Activated CD4-positive, alpha-beta T cell treated with anti-CD3 and anti-CD28 coated beads for 4 hours (primary cell): ENCODE data around the gene OR4F6.
"Not testable (repeated sequence)": the region's sequence is repeated elsewhere in the genome, so short reads cannot be mapped to it uniquely, and the experiment has no call there.

Experiments used
- DNase-seq, 2 donors: peaks; one replicate each; pipeline ENCODE4 v3.0.0-alpha.2; 2020

OR4F6 gene, protein sequence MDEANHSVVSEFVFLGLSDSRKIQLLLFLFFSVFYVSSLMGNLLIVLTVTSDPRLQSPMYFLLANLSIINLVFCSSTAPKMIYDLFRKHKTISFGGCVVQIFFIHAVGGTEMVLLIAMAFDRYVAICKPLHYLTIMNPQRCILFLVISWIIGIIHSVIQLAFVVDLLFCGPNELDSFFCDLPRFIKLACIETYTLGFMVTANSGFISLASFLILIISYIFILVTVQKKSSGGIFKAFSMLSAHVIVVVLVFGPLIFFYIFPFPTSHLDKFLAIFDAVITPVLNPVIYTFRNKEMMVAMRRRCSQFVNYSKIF

DNA sequence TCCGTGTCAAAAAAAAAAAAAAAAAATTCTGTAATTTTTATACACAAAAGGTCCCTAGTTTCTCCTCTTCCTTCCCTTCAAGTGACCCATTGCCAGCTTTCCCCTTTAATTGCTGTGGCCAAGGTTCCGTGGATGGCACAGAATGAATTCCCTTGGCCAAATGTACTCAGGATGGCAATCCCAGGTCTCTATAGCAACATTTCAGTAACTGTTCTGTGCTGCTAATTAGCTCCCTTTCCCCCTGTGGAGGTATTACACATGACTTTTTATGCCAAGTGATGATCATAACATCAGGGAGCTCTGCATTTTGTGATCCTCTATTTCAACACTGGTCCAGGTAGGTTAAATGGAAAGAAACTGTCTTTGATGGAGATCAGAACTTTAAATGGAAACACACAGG lies at the start of gene OR4F6:
OR4F6 (plus strand) TSS at position 301 of the 400 bp plus-strand sequence. CDS start 2,211 bp downstream, outside the sequence.
- no peak for DNase-seq

DNA sequence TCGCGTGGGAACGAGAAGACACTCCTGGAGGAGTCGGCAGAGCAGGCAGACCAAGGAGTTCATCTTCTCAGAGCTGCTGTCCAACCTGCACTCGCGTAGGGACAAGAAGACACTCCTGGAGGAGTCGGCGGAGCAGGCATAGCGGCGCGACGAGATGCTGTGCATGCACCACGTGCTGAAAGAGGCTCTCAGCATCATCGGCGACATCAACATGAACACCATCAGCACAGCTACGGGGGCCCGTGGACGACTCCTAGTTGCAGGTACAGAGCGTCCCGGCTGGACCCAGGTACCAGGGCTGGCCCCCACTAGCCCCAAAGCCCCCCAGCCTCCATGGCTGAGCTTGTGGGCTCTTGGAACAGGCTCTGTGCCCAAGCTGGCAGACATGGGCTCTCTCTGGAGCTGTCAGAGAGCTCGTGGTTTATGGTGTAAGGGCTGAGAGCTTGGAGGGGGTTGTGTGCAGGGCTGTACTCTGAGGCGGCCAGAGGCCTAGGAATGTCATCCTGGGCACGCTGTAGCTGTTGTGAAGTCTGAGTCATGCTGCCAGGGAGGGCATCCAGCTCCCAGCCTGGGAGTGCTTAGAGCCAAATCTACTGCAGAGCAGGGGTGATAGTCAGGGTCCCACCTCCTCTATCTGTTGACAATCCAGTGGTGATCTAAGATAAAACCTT lies 38.5 kb upstream of the OR4F6 start:
- not testable (repeated sequence) for DNase-seq

DNA sequence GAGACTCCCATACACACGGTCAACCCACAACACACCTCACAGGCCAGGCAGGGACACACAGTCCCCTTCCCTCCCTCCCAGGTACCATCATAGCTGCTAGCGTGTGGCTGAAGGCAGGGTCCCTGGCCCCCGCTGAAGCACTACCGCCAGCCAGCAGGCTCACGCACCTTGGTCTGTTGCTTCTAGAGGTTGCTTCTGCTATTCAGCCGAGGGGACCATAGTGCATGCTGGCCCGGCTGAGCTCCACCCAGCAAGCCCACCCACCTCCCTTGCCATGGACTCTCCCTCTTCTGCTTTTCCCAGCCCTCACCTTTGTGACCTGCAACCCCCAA lies 38.0 kb upstream of the OR4F6 start:
- DNase-seq: not testable (repeated sequence)

DNA sequence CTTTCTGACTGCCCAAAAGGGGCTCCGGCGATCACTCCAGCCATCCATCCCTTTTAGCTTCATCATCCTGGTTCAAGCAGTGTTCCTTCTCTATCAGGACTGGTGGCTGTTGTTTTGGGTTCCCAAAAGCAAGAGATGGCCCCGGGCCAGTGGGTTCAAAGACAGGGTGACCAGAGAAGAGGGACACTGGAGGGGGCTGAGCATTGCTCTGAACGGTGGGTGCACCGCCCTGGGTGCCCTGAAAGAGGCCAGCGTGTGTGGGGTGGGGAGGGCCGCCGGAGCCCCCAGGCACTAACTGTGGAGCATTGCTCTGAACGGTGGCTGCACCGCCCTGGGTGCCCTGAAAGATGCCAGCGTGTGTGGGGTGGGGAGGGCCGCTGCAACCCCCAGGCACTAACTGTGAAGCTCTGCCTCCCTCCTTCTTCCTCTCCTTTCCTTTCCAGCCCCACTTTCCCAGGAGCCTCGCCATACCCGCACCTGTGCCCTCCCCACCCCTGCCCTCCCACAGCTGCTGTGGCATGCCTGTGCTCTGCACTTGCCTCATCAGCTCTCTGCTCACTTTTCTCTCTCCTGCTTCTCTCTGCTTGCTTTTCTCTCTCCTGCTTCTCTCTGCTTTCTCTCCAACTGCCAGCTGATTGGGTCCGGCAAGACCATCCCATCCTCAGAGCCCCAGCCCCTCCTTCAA lies 37.4 kb upstream of the OR4F6 start:
- no peak for DNase-seq

DNA sequence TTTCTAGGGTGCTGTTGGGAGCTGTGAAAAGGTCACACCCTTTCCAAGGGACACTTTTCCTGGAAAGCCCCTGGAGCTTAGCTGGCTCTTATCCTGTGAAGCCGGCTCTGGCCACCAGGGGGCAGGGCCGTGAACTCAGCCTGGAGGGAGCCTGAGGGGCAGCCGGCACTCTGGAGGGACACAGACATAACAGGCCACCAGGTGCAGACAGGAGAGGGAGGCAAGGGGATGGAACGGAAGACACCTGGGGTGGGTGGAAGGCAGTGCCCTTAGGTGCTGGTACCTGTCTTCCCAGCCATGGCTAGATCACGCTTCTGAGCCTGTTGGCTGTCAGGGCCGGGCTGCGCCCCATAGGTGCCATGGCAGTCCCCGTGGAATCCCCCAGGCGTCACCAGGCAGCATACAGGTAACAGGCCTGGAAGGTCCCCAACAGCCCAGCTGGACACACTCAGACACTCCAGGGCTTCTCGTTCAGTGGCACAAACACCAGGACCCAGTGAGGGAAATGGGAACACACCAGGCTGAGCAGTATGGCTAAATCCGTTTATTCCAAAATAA lies 36.1 kb upstream of the OR4F6 start:
- not testable (repeated sequence) for DNase-seq

DNA sequence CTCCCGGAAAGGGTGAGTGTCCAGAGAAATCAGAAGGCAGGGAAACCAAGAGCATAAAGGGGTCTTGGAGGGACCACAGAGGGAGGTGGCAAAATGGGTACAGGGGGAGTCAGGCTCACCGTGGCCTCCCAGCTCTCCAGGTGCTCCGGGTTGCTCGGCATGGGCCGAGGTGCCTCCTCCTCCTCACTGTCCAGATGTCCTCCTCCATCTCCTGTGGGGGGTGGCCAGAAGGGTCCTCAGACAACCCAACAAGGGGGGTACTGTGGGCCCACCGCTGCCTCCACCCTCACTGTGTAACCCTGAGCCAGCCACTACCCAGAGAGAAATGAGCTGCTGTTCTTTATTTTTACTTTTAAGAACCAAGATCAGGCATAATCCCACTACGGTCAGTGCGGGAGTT lies 30.4 kb upstream of the OR4F6 start:
- DNase-seq: no peak

DNA sequence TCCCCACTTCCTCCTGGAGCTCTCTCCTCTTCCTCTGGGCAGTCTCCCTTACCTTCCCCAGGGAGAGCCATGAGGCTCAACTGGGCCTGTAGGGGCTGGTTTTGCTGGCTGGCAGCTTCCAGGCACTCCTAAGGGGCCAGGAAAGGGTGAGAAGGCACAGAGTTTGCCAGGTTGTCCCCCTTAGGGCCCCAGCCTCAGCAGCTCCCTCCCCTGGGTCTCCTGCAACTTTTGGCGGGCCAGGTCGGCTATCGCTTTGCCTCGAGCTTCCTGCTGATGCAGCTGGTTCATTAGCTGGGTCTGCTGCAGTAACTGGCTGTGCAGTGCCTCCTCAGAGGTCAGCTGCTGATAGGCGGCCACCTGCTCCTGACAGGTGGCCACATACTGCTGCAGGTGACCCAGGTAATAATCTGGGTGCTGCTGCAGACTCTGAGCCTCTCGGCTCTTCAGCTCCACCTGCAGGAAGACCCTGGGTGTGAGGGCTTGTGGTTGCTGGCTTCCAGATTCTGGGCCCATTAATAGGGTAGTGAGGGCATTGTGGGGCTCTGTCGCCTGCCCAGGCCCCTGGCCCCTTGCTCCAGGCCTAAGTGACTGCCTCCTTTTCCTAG lies 29.7 kb upstream of the OR4F6 start:
- DNase-seq: no peak

DNA sequence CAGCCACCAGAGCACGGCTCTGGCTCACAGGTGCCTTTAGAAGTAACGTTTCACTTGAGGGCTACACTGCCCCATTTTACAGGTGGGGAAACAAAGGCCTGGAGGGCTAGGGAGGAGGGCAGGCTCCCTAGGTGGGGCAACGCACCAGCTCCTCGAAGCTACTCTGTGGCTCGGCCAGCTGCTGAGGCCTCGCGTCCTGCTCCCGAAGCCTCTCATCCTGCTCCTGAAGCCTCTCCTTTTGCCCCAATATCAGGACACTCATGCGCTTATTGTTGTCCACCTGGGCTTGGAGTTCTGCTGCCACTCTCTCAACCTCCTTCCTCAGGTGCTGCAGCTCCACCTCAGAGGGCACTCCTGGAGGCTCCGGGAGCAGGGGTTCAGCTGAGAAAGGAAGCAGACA lies 28.2 kb upstream of the OR4F6 start:
- no peak for DNase-seq

DNA sequence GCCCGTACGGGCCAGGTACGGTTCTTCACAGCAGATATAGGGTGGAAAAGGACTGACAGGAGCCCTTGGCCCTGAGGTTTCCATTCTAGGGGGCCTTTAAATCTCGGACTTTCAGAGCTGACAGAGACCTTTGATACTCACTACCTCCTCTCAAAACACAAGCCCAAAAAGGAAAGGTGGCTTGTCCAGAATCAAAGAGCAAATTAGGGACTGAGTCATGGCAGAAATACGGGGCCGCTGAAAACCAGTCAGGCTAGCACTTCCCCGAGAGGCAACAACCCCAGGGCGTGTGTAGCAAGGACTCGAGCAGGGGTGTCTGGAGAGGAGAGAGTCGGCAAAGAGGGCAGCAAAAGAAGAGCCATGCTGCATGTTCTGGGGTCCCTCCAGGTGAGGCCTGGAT lies 24.7 kb upstream of the OR4F6 start:
- DNase-seq: not testable (repeated sequence)

DNA sequence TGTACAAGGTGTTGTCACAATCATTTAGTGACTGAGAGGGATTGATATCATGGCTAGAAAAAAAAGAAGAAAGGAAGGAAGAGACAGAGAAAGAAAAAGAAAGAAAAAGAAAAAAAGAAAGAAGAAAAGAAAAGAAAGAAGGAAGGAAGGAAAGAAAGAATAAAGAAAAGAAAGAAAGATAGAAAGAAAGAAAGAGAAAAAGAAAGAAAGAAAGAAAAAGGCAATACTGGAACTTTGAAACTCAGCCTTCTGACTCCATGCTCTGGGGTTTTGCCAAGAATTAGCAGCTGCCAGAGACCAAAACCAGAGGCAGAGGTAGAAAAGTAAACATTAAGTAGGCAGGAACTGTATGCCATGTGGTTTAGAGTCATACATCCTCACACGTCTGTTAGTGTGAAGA lies 23.1 kb upstream of the OR4F6 start:
- DNase-seq: not testable (repeated sequence)

DNA sequence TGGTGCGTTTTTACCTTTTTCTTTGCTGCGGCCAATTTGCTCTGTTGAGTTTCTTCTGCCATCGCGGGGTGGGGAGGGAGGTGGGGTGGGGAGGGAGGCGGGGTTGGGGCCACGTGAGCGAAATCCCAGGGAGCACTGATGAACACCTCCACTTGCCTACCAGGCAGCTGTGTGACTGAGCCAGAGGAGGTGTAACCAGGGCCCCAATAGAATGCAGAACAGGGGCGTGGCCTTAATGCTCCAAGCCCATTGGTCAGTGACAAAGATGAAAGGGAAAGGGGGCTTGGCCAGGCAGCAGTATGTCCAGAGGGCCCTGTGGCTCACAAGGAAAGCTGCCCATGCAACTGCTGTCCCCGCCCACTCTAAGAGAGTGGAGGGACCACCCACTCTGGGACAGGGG lies 21.4 kb upstream of the OR4F6 start:
- no peak for DNase-seq

DNA sequence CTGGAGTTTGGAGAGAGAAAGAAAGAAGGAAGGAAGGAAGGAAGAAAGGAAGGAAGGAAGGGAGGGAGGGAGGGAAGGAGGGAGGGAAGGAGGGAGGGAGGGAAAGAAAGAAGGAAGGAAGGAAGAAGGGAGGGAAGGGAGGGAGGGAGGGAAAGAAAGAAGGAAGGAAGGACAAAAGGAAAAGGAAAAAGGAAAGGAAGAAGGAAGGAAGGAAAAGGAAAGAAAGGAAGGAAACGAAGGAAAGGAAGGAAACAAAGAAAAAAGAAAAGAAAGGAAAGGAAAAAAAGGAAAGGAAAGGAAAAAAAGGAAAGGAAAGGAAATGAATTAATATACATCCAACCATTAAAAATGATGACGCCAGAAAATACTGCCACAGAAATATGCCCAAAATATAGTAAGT lies 18.7 kb upstream of the OR4F6 start:
- no peak for DNase-seq

DNA sequence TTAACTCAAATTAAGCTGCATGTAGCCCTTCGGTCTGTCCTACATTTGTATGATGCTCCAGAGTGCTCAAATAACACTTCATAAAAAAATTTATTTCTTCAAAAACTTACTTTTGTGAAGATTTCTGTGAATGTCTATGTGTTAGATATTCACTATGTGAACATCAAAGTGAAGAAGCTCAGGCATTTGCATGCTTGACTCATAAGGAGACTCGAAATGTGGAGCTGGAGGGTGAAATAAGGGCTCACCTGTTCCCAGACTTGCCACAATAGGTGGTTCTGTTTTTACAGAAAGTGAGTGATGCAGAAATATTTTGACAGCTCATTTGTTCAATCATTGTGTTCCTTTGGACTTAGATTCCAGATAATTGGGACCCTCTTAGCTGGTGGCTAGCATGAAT lies 16.9 kb upstream of the OR4F6 start:
- not testable (repeated sequence) for DNase-seq

DNA sequence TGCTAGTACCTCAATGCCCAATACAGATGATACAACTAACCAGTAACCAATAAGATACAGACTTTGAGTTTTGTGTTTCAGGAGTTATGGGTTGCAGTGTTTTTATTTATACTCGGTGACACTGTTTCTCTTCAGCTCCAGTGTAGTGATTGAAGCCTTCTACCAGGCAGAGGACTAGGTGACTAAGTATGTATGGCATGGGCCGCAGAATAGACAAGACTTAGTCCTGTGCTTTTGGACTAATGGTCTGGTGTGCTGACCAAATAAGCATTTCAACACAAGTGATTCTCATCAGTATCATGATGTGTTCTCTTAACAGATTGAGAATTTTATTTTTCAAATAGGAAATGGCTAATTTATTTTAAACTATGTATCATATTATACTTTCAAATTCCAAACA lies 15.3 kb upstream of the OR4F6 start:
- not testable (repeated sequence) for DNase-seq

DNA sequence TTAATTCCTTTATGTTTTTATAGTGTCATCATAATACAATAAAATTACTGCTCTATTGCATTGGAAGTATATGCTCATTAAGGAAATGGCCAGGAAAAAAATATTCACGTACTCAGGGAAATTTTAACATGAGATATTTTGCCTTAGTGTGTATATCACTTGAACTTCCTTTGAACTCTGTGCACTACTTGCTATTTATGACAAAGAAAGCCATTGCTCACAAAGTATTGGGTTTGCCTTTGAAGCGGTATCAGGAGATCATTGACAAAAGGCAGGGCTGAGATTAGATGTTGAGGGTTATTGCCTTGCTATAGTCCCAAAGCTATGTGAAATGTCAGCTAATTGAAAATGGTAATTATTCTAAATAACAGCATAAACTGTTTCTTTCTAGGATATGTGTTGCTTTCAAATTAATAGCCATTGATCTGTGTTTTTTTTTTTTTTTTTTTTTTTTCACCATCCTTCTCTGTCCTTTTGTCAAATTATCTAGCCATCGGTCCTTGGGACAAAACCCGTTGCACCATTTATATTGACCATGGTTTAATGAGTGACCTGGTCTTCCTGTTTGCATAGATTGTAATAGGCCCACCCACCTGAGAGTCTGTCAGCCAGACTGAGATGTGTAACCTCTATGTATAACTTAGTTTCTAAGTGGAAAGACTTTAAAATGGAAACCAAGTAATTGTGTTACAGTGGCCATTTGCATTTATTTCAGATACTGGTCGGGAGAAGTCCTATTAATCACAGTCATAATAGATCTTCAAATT lies 14.6 kb upstream of the OR4F6 start:
- not testable (repeated sequence) for DNase-seq

DNA sequence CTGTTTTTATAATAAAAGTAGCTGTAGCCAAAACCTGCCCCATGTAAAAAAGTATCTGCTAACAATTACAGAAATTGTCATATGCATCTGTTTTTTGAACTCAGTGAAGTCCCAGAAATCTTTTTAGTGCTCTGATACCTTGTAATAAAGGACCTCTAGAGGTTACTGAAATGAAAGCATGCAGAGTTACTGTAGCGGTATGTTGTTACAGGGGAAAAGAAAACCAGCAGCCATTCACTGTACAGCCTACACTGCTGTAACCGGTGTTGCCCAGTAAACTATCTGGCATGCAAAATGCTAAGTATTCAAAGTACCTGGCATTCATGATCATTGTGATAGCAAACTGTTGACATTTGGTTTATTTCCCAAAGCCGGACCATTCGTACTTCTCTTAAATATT lies 12.6 kb upstream of the OR4F6 start:
- DNase-seq: not testable (repeated sequence)

DNA sequence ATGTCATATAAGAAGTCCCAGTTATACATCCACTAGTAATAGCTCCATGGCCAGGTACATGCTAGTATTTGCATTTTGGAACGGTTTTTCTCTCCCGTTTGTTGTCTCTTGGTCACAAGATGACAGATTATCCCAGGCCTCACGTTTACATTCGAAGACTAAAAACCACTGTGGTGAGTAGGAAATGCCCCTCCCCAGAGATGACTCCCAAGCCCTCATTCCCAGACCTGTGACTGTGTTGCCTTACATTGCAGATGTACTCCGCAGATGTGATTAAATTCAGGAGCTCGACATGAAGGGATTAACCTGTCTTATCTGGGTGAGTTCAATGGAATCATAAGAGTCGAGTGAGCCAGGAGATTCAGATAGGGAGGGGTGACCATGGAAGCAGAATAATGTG lies 9.3 kb upstream of the OR4F6 start:
- not testable (repeated sequence) for DNase-seq

DNA sequence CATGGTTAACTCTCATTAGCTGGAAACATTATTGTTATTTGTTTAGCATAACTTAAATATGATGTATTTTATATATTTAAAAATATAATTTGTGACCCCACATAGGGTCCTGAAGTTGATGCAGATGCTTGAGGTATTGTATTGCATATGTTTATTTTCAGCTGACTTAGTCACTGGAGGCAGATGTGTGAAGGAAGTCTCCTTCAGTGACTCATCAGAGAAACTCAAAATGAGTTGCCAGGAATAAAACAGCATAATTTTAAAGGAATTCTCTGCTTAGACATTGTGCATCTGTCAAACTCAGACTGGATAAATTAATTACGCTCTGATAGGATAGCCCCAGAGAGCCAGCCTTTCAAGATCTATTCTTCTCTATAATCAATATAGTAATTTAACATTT lies 7.9 kb upstream of the OR4F6 start:
- no peak for DNase-seq

DNA sequence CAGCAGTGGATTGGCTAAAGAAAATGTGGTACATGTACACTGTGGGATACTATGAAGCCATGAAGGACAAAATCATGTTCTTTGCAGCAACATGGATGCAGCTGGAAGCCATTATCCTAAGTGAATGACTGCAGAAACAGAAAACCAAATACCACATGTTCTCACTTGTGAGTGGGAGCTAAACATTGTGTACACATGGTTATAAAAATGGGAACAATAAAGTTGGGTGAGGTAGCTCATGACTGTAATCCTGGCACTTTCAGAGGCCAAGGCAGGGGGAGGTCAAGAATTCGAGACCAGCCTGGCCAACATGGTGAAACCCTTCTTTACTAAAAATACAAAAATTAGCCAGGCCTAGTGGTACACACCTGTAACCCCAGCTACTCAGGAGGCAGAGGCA lies 3.6 kb upstream of the OR4F6 start:
- DNase-seq: no peak

DNA sequence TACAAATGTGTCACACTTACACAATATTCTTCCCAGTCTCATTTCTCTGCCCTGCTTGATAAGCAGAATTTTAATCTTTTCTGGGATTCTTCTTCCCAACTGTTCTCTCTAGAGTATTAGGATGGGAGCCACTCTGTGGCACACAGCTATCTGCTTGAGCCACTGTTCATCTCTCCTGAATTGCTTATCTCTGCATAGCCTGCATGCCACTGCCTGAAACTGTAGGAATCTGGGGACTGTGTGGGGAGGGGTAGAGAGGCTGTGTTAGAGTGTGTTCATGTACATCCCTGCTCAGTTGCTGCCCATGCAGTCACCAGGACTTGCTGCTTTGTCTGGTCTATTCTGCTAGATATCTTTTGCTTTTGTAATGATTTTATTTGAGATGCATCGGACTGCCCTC lies 2.3 kb upstream of the OR4F6 start:
- DNase-seq: no peak

DNA sequence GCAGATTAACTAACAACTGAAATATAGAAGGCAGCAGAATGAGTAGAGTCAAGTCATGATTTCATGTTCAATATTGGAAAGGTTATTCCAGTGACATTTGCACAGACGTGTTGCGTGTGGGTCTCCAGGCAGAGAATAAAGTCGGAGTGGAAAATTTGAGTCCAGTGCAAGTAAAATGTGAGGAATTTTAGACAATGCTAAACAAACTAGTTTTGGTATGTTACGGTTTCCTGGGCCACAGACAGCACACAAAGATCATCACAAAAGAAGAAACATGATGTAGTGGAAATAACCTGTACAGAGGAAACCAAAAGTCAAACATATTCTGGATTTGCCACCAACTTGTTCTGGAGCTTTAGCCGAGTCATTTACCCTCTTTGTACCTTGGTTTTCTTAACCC lies 367 bp downstream of the OR4F6 start:
- DNase-seq: no peak

DNA sequence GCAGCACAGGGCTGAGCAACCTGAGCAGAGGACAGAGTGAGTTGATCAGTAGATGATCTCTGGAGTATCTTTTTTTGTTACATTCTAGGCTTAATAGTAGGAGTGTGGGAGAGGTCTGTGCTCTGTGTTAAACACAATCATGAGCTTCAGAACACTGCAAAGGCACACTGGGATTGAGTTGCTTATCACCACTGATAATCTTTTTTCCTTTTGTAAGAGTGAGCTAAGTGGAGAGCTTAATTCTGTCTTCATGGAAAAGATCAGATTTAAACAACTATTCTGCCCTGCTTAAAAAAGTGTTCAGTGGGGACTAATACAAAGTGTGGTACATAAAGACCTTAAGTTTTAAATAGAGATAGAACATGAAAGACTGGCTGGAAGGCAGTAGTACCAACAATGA lies 1.1 kb downstream of the OR4F6 start:
- DNase-seq: no peak

DNA sequence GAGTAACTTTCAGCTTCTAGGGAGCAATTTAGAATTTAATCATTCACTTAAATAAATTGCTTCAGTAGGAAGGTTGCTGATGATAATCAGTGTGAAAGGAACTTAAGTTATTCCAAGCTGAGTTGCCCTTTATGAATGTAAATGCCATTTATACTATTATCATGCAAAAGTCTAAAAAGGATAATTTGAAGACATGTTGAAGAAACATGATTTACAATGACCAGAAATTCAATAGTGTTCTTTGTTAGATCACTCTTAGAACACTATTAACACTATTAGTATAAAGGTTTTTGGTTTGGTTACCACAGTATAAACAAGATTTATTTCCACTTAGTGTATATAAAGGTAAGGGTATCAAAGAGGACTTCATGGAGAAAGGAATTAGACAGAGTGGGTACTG lies 1.6 kb downstream of the OR4F6 start:
- DNase-seq: no peak
